Measurements from ENCODE around the gene CRYL1.

Gene CRYL1

DNA sequence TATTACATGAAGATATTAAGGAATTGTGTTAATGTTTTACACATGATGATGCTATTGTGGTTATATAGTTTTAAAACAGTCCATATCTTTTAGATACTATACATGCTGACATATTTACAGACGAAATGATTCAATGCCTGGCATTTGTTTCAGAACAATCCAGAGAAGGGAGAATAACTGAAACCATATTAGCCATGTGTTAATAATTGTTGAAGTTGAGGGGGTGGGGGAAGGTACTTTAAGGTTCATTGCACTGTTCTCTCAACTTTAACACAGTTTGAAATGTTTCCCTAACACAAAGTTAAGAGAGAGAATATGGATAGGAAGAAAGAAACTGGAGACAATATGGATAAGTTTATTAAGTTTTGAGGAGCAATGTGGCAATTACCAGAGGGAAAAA, 5.8 kb downstream of the CRYL1 start:
- Histone ChIP-seq H3K9me3 (ENCODE audit: severe bottlenecking) (no peaks in the 10 kb centered on the region), H3K4me3 (ENCODE audit: severe bottlenecking) (no peak overlapping the region), H3K4me1 (ENCODE audit: insufficient read depth, poor library complexity, severe bottlenecking) (no peaks in the 10 kb centered on the region), H3K27ac (ENCODE audit: poor library complexity, severe bottlenecking) (no peak overlapping the region), H3K36me3 (ENCODE audit: low read depth) (no peaks in the 10 kb centered on the region), H3K27me3 (ENCODE audit: insufficient read depth, poor library complexity, severe bottlenecking) (no peaks in the 10 kb centered on the region)
- TF ChIP-seq, protein P1, sequence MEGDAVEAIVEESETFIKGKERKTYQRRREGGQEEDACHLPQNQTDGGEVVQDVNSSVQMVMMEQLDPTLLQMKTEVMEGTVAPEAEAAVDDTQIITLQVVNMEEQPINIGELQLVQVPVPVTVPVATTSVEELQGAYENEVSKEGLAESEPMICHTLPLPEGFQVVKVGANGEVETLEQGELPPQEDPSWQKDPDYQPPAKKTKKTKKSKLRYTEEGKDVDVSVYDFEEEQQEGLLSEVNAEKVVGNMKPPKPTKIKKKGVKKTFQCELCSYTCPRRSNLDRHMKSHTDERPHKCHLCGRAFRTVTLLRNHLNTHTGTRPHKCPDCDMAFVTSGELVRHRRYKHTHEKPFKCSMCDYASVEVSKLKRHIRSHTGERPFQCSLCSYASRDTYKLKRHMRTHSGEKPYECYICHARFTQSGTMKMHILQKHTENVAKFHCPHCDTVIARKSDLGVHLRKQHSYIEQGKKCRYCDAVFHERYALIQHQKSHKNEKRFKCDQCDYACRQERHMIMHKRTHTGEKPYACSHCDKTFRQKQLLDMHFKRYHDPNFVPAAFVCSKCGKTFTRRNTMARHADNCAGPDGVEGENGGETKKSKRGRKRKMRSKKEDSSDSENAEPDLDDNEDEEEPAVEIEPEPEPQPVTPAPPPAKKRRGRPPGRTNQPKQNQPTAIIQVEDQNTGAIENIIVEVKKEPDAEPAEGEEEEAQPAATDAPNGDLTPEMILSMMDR (IDR thresholded peaks at IDR 0.05; ENCODE audit: poor library complexity, severe bottlenecking), result no peak
- no peak for DNase-seq (ENCODE audit: low spot score)
- no peak for ATAC-seq (ENCODE audit: low read depth)

DNA sequence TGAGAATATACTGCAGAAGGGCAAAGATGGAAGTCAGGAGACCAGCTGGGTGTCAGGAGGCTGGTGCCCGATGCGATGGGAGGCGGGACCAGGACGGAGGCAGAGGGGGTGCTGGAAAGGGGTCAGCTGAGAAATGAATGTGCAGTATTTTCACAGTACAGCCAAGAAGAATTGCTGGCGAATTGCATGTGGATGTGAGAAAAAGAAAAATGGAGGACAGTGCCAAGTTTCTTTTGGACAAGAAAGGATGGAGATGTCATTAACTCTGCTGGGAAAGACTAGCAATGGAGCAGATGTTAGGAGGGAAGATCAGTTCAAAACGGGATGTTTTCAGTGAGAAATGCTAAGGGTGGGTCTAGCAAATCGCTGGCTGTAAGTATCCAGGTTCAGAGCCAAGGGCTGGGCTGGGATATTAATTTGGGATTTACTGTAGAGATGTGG, 7.0 kb downstream of the CRYL1 start:
- no peak for ATAC-seq (ENCODE audit: low read depth)

DNA sequence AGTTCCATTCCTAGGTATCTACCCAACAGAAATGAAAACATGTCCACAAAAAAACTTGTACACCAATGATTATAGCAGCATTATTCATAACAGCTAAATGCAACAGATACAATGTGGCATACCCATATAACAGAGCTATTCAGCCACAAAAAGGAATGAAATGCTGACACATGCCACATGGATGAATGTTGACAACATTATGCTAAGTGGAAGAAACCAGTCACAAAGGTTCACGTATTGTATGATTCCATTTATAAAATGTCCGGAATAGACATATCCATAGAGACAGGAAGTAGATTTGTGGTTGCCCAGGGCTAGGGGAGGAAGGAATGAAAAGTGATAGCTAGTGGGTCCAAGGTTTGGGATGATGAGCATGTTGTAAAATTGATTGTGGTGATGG, 10.8 kb downstream of the CRYL1 start:
- DNase-seq (ENCODE audit: low spot score) (no peak), ATAC-seq (ENCODE audit: low read depth) (no peak)
- Histone ChIP-seq H3K27me3 (ENCODE audit: insufficient read depth, poor library complexity, severe bottlenecking) (no peaks in the 10 kb centered on the region), H3K36me3 (ENCODE audit: low read depth) (no peaks in the 10 kb centered on the region), H3K27ac (ENCODE audit: poor library complexity, severe bottlenecking) (no peak overlapping the region), H3K4me3 (ENCODE audit: severe bottlenecking) (no peak overlapping the region), H3K9me3 (ENCODE audit: severe bottlenecking) (no peaks in the 10 kb centered on the region), H3K4me1 (ENCODE audit: insufficient read depth, poor library complexity, severe bottlenecking) (no peaks in the 10 kb centered on the region)
- TF ChIP-seq, protein P1 (IDR thresholded peaks at IDR 0.05; ENCODE audit: poor library complexity, severe bottlenecking), result no peak

More for the DNA sequence above, 7.0 kb downstream of the CRYL1 start:
- H3K36me3 ChIP-seq (ENCODE audit: low read depth), result no peaks in the 10 kb centered on the region
- no peak overlapping the region for H3K27ac ChIP-seq (ENCODE audit: poor library complexity, severe bottlenecking)
- DNase-seq (ENCODE audit: low spot score), result no peak
- H3K4me3 ChIP-seq (ENCODE audit: severe bottlenecking), result no peak overlapping the region
- TF ChIP-seq, protein P1 (IDR thresholded peaks at IDR 0.05; ENCODE audit: poor library complexity, severe bottlenecking), result no peak
- no peaks in the 10 kb centered on the region for H3K27me3 ChIP-seq (ENCODE audit: insufficient read depth, poor library complexity, severe bottlenecking)
- H3K4me1 ChIP-seq (ENCODE audit: insufficient read depth, poor library complexity, severe bottlenecking), result no peaks in the 10 kb centered on the region
- H3K9me3 ChIP-seq (ENCODE audit: severe bottlenecking), result no peaks in the 10 kb centered on the region

DNA sequence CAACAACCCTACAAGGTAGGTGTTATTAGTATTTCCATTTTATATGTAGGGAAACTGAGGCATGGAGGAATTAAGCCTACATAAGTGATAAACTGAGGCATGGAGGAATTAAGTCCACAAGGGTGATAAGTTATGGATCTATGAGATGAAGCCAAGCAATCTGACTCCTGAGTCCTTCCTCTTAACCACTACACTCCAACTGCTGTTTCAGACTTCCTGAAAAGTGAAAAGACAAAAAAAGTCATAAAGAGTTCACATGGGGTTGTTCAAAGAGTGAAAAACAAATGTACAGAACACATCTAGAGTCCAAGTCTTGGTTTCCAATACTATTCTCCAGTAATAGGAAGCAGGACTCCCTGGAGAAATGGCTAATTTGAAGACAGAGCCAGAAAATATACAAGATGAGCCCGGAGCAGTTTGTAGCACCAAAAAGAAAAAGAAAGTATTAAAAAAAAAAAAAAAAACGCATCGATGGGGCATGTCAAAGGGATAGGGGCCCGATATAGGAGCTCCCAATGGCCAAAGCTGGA, 12.1 kb downstream of the CRYL1 start:
- H3K4me3 ChIP-seq (ENCODE audit: severe bottlenecking), result no peak overlapping the region
- DNase-seq (ENCODE audit: low spot score) (no peak), ATAC-seq (ENCODE audit: low read depth) (no peak)
- H3K36me3 ChIP-seq (ENCODE audit: low read depth), result no peaks in the 10 kb centered on the region
- H3K27ac ChIP-seq (ENCODE audit: poor library complexity, severe bottlenecking), result no peak overlapping the region
- no peaks in the 10 kb centered on the region for H3K4me1 ChIP-seq (ENCODE audit: insufficient read depth, poor library complexity, severe bottlenecking)
- no peaks in the 10 kb centered on the region for H3K9me3 ChIP-seq (ENCODE audit: severe bottlenecking)
- TF ChIP-seq, protein P1 (IDR thresholded peaks at IDR 0.05; ENCODE audit: poor library complexity, severe bottlenecking), result no peak
- H3K27me3 ChIP-seq (ENCODE audit: insufficient read depth, poor library complexity, severe bottlenecking), result no peaks in the 10 kb centered on the region

DNA sequence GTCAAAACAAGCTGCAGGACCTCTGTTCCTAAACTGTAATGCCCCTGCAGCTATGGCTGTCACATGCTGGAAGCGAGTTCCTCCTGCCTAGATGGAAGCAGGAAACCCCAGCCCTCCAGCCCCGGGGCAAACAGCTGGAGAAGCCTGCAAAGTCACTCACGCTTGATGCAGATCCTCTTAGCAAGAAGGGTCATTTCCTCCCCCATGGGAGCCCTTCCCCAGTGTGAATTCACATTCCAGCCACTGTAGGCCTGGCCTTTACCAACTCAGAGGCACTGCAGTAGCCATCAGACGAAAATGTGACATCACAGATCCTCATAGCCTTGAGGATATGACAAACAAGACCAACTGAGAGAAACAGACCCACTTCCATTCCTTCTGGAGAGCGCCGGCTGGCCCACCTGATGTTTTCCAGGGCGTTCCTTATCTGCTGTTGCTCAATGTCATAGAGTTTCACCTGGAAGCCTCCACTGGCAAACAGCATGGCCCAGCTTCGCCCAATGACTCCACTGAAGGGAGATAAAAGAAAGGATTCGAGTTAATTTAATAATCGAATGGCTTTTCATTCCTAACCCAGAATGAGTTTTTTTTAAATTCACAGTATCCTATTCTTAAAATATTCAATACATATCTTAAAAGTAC, 13.5 kb downstream of the CRYL1 start:
- H3K36me3 ChIP-seq (ENCODE audit: low read depth), result no peaks in the 10 kb centered on the region
- TF ChIP-seq, protein P1 (IDR thresholded peaks at IDR 0.05; ENCODE audit: poor library complexity, severe bottlenecking), result no peak
- no peak for ATAC-seq (ENCODE audit: low read depth)
- H3K27ac ChIP-seq (ENCODE audit: poor library complexity, severe bottlenecking), result no peak overlapping the region
- H3K4me1 ChIP-seq (ENCODE audit: insufficient read depth, poor library complexity, severe bottlenecking), result no peaks in the 10 kb centered on the region
- no peak for DNase-seq (ENCODE audit: low spot score)
- H3K27me3 ChIP-seq (ENCODE audit: insufficient read depth, poor library complexity, severe bottlenecking), result no peaks in the 10 kb centered on the region
- no peaks in the 10 kb centered on the region for H3K9me3 ChIP-seq (ENCODE audit: severe bottlenecking)
- no peak overlapping the region for H3K4me3 ChIP-seq (ENCODE audit: severe bottlenecking)

Measured in RWPE2 (cell line).